ENCODE measurements around the gene TMEM39B. TPM values are rescaled to one million over a fixed set of nuclear protein-coding genes. Genes with fewer than 3 reads are reported as not detected.
"Not testable (repeated sequence)": the region's sequence is repeated elsewhere in the genome, so short reads cannot be mapped to it uniquely, and the experiment has no call there.

The TMEM39B gene
- total RNA-seq, 1 experiment from 2014 or later = 12.1 TPM

DNA sequence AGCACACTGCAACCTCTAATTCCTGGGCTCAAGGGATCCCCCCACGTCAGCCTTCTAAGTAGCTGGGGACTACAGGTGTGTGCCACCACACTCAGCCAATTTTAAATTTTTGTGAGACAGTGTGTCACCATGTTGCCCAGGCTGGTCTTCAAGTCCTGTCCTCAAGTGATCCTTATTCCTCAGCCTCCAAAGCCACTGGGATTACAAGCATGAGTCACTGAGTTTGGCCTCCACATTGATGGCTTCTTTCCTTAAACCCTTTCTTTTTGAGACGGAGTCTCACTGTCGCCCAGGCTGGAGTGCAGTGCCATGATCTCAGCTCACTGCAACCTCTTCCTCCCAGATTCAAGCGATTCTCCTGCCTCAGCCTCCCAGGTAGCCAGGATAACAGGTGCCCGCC, 42.8 kb downstream of the TMEM39B start:
- ChIA-PET POLR2A (no interaction called here), CTCF (no interaction called here)
- TF ChIP-seq, protein P1, sequence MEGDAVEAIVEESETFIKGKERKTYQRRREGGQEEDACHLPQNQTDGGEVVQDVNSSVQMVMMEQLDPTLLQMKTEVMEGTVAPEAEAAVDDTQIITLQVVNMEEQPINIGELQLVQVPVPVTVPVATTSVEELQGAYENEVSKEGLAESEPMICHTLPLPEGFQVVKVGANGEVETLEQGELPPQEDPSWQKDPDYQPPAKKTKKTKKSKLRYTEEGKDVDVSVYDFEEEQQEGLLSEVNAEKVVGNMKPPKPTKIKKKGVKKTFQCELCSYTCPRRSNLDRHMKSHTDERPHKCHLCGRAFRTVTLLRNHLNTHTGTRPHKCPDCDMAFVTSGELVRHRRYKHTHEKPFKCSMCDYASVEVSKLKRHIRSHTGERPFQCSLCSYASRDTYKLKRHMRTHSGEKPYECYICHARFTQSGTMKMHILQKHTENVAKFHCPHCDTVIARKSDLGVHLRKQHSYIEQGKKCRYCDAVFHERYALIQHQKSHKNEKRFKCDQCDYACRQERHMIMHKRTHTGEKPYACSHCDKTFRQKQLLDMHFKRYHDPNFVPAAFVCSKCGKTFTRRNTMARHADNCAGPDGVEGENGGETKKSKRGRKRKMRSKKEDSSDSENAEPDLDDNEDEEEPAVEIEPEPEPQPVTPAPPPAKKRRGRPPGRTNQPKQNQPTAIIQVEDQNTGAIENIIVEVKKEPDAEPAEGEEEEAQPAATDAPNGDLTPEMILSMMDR (IDR thresholded peaks at IDR 0.05; ENCODE audit: insufficient read depth in 1 of 2, low read depth in 1 of 2, low read length in 1 of 2, severe bottlenecking in 1 of 2, unreplicated experiment in 1 of 2) = no peak

GRCh38 chr1:32116531-32116930, 43.8 kb downstream of the TMEM39B start:
- Mint-ChIP-seq H3K27me3 (ENCODE audit: insufficient read depth, unreplicated experiment) (no peaks in the 10 kb centered on the region), H3K9me3 (ENCODE audit: unreplicated experiment) (no peaks in the 10 kb centered on the region), H3K36me3 (ENCODE audit: insufficient read depth, unreplicated experiment) (no peaks in the 10 kb centered on the region), H3K4me3 (ENCODE audit: unreplicated experiment) (no peak overlapping the region), H3K4me1 (ENCODE audit: low read depth, unreplicated experiment) (no peaks in the 10 kb centered on the region), H3K27ac (ENCODE audit: unreplicated experiment) (no peak overlapping the region)
- CTCF ChIA-PET = no interaction called here
- H3K27me3 ChIP-seq (replicated peaks; ENCODE audit: control insufficient read depth, insufficient read depth, low read length) = no peaks in the 10 kb centered on the region
- no peaks in the 10 kb centered on the region for H3K4me1 ChIP-seq
- BruUV-seq (replicated peaks) = no TSS peak
- no peaks in the 10 kb centered on the region for H3K36me3 ChIP-seq (ENCODE audit: control insufficient read depth, insufficient read depth, low read length)
- H3K9me3 ChIP-seq = no peaks in the 10 kb centered on the region
- TF ChIP-seq, protein P1 (IDR thresholded peaks at IDR 0.05; ENCODE audit: insufficient read depth in 1 of 2, low read depth in 1 of 2, low read length in 1 of 2, severe bottlenecking in 1 of 2, unreplicated experiment in 1 of 2) = no peak
- intact Hi-C loops (cut with micrococcal nuclease; ENCODE audit: unreplicated experiment) = no loop called here
- POLR2A ChIA-PET = no interaction called here
- no peak overlapping the region for H3K4me3 ChIP-seq (ENCODE audit: low read depth, low read length)
- DNase-seq = no peak

More for the DNA sequence above, 42.8 kb downstream of the TMEM39B start:
- no peaks in the 10 kb centered on the region for H3K9me3 Mint-ChIP-seq (ENCODE audit: unreplicated experiment)
- Histone ChIP-seq H3K27me3 (replicated peaks; ENCODE audit: control insufficient read depth, insufficient read depth, low read length) (no peaks in the 10 kb centered on the region), H3K4me1 (no peaks in the 10 kb centered on the region), H3K4me3 (ENCODE audit: low read depth, low read length) (no peak overlapping the region), H3K9me3 (no peaks in the 10 kb centered on the region), H3K36me3 (ENCODE audit: control insufficient read depth, insufficient read depth, low read length) (no peaks in the 10 kb centered on the region)
- H3K27ac Mint-ChIP-seq (ENCODE audit: unreplicated experiment) = no peak overlapping the region
- H3K4me3 Mint-ChIP-seq (ENCODE audit: unreplicated experiment) = no peak overlapping the region
- intact Hi-C loops (cut with micrococcal nuclease; ENCODE audit: unreplicated experiment) = no loop called here
- H3K4me1 Mint-ChIP-seq (ENCODE audit: low read depth, unreplicated experiment) = no peaks in the 10 kb centered on the region
- DNase-seq = no peak
- H3K36me3 Mint-ChIP-seq (ENCODE audit: insufficient read depth, unreplicated experiment) = no peaks in the 10 kb centered on the region
- H3K27me3 Mint-ChIP-seq (ENCODE audit: insufficient read depth, unreplicated experiment) = no peaks in the 10 kb centered on the region
- no TSS peak for BruUV-seq (replicated peaks)

DNA sequence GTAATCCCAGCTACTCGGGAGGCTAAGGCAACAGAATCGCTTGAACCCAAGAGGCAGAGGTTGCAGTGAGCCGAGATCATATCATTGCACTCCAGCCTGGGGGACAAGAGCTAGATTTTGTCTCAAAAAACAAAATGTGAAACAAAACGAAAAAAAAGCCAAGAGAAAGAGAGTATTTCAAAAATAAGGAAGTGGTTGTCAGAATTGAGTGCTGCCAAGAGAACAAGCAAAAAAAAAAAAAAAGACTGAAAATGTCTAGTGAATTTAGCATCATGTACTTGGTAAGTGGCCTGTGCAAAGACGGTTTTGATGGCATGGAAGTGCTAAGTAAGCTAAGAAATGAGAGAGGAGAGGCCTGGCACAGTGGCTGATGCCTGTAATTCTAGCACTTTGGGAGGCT, 49.4 kb downstream of the TMEM39B start:
- H3K36me3 ChIP-seq (ENCODE audit: control insufficient read depth, insufficient read depth, low read length) = no peaks in the 10 kb centered on the region
- H3K4me3 ChIP-seq (ENCODE audit: low read depth, low read length) = no peak overlapping the region
- Mint-ChIP-seq H3K9me3 (ENCODE audit: unreplicated experiment) (no peaks in the 10 kb centered on the region), H3K27me3 (ENCODE audit: insufficient read depth, unreplicated experiment) (no peaks in the 10 kb centered on the region), H3K4me3 (ENCODE audit: unreplicated experiment) (no peak overlapping the region), H3K36me3 (ENCODE audit: insufficient read depth, unreplicated experiment) (no peaks in the 10 kb centered on the region), H3K27ac (ENCODE audit: unreplicated experiment) (no peak overlapping the region), H3K4me1 (ENCODE audit: low read depth, unreplicated experiment) (no peaks in the 10 kb centered on the region)
- no peaks in the 10 kb centered on the region for H3K9me3 ChIP-seq
- intact Hi-C loops (cut with micrococcal nuclease; ENCODE audit: unreplicated experiment) = no loop called here
- no peaks in the 10 kb centered on the region for H3K27me3 ChIP-seq (replicated peaks; ENCODE audit: control insufficient read depth, insufficient read depth, low read length)
- CTCF ChIA-PET = interaction anchor here (0.6 kb wide), 1 partner anchor 809 kb away, joined by 4 read pairs; no protein-coding TSS in a partner anchor
- TF ChIP-seq, protein P1 (IDR thresholded peaks at IDR 0.05; ENCODE audit: insufficient read depth in 1 of 2, low read depth in 1 of 2, low read length in 1 of 2, severe bottlenecking in 1 of 2, unreplicated experiment in 1 of 2) = no peak
- no peak for DNase-seq
- H3K4me1 ChIP-seq = no peaks in the 10 kb centered on the region
- no TSS peak for BruUV-seq (replicated peaks)
- POLR2A ChIA-PET = no interaction called here

- H3K4me1 Mint-ChIP-seq (ENCODE audit: low read depth, unreplicated experiment); H3K4me1 ChIP-seq; DNase-seq; intact Hi-C loops (cut with micrococcal nuclease; ENCODE audit: unreplicated experiment); H3K27me3 Mint-ChIP-seq (ENCODE audit: insufficient read depth, unreplicated experiment); H3K27ac Mint-ChIP-seq (ENCODE audit: unreplicated experiment); H3K9me3 Mint-ChIP-seq (ENCODE audit: unreplicated experiment); BruUV-seq (replicated peaks); H3K27me3 ChIP-seq (replicated peaks; ENCODE audit: control insufficient read depth, insufficient read depth, low read length); H3K9me3 ChIP-seq; H3K36me3 ChIP-seq (ENCODE audit: control insufficient read depth, insufficient read depth, low read length); H3K36me3 Mint-ChIP-seq (ENCODE audit: insufficient read depth, unreplicated experiment); H3K4me3 Mint-ChIP-seq (ENCODE audit: unreplicated experiment); H3K4me3 ChIP-seq (ENCODE audit: low read depth, low read length): not testable (repeated sequence)
- CTCF ChIA-PET = interaction anchor here (0.7 kb wide), 1 partner anchor 13 kb away, joined by 3 read pairs; no protein-coding TSS in a partner anchor
- POLR2A ChIA-PET = interaction anchor here (0.7 kb wide), 1 partner anchor 990 kb away, joined by 5 read pairs; no protein-coding TSS in a partner anchor
Measured at GRCh38 chr1:32123361-32123760, 50.6 kb downstream of the TMEM39B start.
